Umbilical cord (tissue), 2 donors: Measurements from ENCODE around the gene PELI3. TPM values are rescaled to one million over a fixed set of nuclear protein-coding genes. Genes with fewer than 3 reads are reported as not detected.
A peak's percentile ranks its signal among the peaks of the same experiment; 100 is the strongest.
"Not testable (repeated sequence)": the region's sequence is repeated elsewhere in the genome, so short reads cannot be mapped to it uniquely, and the experiment has no call there.

ENCODE experiments used
- DNase-seq: peaks from one replicate; pipeline ENCODE4 v3.0.0-alpha.2; 2015; ENCODE audit warnings: low spot score
- total RNA-seq: library from RNA; depleted of rRNA; stranded (reverse); fragments of >200 nt; gene quantifications from one replicate; pipeline ENCODE4 v1.2.3, GENCODE V29; 2014; ENCODE audit warnings: low replicate concordance; ENCODE audit not compliant: insufficient read depth

The PELI3 gene
- total RNA-seq = 12.5 TPM

DNA sequence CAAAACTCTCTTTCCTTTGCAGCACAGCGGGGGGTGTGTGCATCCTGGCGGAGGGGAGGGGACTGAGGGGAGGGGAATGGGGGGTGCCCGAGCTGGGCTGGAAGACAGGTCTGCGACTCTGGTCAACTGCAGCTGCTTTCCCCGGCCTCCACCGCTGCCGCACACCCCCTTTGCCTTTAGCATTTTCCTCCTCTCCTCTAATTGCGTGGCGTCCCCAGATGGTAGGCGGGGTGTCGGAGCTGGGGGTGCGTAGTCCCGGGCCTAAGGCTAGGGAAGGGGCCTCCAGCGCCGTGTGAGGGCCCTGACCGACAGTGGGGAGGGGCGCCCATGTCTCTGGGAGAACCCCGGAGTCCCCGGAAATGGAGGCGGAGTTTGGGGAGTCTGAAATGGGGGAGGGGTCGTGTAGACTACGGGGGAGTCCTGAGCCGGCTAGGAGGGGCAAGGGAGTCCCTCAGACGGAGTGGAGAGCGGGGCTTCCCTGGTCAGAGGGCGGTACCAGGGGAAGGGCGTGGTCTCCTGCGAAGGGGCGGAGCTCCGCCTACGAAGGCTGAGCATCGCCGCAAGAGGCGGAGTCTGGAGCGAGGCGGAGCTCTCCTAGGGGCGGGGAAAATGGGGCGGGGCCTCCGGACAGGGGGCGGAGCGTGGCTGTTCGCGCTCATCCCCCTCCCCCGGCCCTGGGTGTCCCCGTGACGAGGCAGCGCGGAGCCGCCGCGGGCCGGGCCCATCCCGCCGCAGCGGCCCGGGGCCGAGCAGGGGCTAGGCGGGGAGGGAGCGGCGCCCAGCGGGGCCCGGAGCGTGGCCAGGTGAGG, at the start of gene PELI3:
Gene PELI3, plus strand, starts transcription at position 681 of the 809 bp plus-strand sequence. CDS start 1,224 bp downstream, outside the sequence.
- peak; percentile 95 for DNase-seq

- no peak for DNase-seq
Observed at GRCh38 chr11:66417000-66417399, 49.7 kb upstream of the PELI3 start.

- peak; percentile 85 for DNase-seq
Observed at GRCh38 chr11:66418168-66418985, 48.3 kb upstream of the PELI3 start.

DNA sequence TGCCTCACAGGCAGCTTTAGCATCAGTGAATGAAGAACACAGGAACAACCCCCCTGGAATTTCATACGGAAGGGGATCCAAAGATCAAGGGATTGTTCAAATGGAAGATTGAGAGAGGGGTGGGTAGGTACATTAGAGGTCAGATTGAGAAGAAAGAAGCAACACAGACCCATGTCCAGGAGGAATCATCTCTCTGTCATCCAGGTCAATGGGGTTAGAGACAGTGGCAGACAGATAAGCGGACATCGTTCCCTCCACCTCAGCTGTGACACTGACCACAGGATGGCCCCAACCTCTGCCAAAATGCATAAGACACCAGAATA, 47.8 kb upstream of the PELI3 start:
- DNase-seq = no peak

- no peak for DNase-seq
Observed at GRCh38 chr11:66419825-66420224, 46.9 kb upstream of the PELI3 start.

- no peak for DNase-seq
Observed at GRCh38 chr11:66420671-66421476, 45.8 kb upstream of the PELI3 start, which contains the start of gene NPAS4. TSS of gene NPAS4 (plus strand) at chr11:66421035. CDS start at chr11:66421180, 145 bp downstream.

DNA sequence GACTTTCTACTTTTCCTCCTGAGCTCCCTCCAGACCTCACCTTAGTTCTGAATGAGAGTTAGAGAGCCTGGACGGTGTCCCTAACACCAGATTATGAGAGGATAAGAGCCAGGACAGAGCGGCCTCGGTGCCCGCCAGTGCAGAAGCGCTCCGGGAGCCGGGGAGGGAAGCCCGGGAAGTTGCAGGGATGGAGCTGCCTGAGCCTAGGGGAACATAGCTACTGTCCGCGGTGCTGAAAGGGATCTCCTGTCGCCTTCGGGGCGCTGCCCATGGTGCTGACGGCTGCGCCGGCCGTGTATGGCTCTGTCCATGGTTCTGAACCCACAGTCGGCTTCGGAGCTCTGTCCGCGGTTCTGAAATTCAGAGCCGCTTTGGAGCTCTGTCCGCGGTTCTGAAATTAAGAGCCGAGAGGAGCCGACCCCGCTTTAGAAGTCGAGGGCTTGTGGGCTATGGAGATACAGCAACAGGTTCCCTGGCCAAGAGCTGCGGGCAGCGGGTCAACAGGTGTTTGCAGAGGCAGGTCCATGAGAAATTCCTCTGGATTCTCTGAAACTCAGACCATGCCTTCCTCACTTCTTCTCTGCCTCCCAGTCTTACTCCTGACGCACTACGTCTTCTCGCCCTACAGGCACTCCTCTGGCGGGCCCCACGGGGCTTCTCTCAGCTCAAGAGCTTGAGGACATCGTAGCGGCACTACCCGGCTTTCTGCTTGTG, 45.1 kb upstream of the PELI3 start:
- peak; percentile 92 for DNase-seq

DNA sequence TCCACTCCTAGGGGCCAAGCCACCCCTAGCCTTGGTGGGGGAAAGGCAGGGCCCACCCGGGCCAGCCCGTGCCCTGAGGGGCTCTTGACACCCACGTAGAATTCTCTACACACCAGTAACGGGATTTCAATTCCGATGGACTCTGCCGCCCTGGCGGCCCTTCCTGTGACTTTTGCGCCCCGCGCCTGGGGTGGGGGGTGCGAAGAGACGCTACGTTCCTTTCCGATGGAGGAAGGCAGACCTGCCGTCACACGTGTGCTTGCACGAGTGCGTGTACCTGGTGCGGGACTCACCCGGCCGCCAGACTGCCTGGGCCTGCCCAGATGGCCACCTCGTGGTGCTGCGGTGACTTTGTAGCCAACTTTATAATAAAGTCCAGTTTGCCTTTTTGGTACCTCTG, 40.4 kb upstream of the PELI3 start:
- no peak for DNase-seq

- no peak for DNase-seq
Observed at GRCh38 chr11:66428933-66429332, 37.8 kb upstream of the PELI3 start.

GRCh38 chr11:66429983-66430602, 36.6 kb upstream of the PELI3 start:
- peak; percentile 59 for DNase-seq

DNA sequence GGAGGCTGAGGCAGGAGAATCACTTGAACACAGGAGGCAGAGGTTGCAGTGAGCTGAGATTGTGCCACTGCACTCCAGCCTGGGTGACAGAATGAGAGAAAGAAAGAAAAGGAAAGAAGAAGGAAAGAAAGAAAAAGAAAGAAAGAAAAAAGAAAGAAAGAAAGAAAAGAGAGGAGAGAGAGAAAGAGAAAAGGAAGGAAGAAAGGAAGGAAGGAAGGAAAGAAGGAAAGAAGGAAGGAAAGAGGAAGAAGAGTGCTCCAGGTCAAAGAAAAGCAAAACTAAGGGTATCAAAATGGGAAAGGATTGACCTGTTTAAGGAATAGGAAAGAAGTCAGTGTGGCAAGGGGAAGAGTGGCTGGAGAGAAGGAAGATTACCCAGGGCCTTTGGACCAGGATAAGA, 35.4 kb upstream of the PELI3 start:
- DNase-seq = not testable (repeated sequence)

DNA sequence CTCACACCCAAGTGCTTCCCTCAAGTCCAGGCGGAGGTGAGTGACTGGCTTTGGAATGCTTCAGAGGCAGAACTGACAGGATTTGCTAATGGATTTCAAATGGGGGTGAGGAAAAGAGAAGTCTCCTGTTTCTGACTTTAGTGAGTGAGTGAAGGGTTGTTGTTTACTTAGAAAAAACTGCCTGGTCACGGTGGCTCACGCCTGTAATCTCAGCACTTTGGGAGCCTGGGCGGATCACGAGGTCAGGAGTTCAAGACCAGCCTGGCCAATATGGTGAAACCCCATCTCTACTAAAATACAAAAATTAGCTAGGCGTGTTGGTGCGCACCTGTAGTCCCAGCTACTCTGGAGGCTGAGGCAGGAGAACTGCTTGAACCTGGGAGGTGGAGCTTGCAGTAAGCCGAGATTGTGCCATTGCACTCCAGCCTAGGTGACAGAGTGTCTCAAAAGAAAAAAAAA, 34.8 kb upstream of the PELI3 start:
- not testable (repeated sequence) for DNase-seq

GRCh38 chr11:66432597-66432996, 34.1 kb upstream of the PELI3 start:
- no peak for DNase-seq

DNA sequence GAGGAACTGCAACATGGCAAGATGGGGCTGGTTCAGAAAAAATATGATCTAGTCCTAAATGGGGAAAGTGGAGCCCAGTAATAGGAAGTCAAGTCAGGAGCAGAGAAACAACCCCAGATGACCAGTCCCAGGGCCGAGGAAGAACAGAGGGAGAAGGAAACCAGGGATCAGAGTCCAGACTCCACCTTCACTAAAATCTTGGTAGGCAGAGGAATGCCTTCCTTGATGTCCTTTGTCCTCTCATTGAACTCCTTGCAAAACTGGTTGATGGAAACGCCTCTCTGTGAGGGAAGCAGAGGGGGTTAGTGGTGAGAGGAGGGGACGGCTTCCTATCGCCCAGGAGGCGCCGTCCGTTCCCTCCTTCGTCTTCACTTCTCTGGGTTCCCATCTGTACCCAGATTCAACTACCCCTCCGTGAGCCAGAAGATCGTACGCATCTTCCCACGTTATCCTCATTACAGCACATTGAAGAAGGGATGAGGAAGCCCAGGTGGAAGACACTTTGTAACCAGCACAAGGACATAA, 28.7 kb upstream of the PELI3 start:
- DNase-seq = no peak

DNA sequence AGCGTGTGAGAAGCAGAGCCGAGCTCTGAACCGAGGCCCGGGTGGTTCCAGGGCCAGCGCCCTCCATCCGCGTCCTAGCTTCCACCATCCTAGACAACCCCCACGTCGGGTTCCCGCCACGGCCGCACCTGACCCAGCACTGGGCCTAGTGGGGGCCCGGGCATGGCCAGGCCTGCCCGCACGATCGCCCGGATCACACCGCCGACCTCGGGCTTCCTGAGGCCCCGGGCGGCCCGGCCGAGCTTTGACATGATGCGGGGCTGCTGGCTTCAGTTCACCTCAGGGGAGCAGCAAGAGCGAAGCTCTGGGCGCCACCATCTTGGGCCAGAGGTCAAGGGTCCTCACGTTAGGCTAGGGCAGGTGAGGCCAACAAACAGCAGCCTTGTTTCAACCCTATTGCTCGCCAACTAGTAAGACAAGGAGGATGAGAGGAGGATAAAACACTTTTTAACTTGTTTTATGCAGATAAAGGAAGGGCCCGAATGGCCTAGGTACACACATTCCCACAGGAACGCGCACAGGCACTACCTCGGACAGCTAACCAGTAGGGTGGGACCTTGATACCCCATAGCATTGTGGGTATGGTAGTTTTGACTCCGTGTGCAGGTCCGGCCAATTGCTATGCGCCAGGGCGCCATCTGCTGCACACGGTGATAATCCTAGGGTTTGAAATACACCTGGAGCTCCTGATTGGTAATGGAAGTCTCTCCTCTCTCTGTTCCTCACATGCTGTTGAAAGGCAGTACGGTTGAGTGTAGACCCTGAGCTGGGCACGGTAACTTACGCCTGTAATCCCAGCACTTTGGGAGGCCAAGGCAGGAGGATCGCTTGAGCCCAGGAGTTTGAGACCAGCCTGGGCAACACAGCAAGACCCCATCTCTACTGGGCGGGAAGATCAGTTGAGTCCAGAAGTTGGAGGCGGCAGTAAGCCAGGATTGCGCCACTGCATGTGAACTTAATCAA, 27.9 kb upstream of the PELI3 start, which contains the start of gene MRPL11:
Gene MRPL11, minus strand, starts transcription at position 345 of the 963 bp plus-strand sequence. Its CDS starts 94 bp downstream, at position 251.
- peak; percentile 95 for DNase-seq

DNA sequence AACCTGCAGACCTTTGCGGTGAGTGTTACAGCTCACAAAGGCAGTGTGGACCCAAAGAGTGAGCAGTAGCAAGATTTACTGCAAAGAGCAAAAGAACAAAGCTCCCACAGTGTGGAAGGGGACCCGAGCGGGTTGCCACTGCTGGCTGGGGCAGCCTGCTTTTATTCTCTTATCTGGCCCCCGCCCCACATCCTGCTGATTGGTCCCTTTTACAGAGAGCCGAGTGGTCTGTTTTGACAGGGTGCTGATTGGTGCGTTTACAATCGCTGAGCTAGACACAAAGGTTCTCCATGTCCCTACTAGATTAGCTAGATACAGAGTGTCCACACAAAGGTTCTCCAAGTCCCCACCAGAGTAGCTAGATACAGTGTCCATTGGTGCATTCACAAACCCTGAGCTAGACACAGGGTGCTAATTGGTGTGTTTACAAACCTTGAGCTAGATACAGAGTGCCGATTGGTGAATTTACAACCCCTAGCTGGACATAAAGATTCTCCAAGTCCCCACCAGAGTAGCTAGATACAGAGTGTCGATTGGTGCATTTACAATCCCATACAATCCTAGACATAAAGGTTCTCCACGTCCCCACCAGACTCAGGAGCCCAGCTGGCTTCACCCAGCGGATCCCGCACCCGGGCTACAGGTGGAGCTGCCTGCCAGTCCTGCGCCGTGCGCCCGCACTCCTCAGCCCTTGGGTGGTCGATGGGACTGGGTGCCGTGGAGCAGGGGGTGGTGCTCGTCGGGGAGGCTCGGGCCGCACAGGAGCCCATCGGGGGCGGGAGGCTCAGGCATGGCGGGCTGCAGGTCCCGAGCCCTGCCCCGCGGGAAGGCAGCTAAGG, 26.4 kb upstream of the PELI3 start:
- not testable (repeated sequence) for DNase-seq

DNA sequence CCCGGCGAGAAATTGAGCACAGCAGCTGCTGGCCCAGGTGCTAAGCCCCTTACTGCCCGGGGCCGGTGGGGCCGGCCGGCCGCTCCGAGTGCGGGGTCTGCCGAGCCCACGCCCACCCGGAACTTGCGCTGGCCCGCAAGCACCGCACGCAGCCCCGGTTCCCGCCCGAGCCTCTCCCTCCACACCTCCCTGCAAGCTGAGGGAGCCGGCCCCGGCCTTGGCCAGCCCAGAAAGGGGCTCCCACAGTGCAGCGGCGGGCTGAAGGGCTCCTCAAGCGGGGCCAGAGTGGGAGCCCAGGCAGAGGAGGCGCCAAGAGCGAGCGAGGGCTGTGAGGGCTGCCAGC, 25.8 kb upstream of the PELI3 start:
- not testable (repeated sequence) for DNase-seq

DNA sequence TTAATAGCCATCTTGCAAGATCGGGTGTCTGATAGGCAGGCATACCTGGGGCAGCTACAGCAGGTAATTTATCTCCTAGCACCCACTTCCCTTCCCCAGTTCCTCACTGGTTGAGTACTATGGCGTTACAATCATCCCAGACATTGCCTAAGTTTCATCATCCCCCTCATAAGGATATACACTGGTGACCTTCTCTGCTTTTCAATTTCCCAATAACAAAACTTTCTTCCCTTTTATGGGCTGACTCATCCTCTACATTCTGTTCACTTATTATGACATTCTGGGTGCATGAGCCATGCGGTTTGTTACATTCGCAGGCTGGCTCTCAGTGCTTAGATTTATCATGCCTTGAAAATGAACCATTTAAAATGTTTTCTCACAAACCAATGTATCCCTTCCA, 23.1 kb upstream of the PELI3 start:
- DNase-seq = no peak
